Stimulated activated CD4-positive, alpha-beta T cell treated with anti-CD3 and anti-CD28 coated beads, Interleukin-2, amount 100 ng/mL, for 4 hours (primary cell): Measurements from ENCODE around the gene HABP4.

ENCODE experiments used
- DNase-seq: peaks from one replicate; pipeline ENCODE4 v3.0.0-alpha.2; 2020; ENCODE audit warnings: low read depth

The HABP4 gene

GRCh38 chr9:96435345-96435744 is 14.6 kb upstream of the HABP4 start:
- DNase-seq, result no peak

- no peak for DNase-seq
Measured at GRCh38 chr9:96436063-96436455, 13.9 kb upstream of the HABP4 start.

- no peak for DNase-seq
Measured at GRCh38 chr9:96436456-96437126, 13.4 kb upstream of the HABP4 start.

- DNase-seq, result no peak
Measured at GRCh38 chr9:96437454-96437853, 12.5 kb upstream of the HABP4 start.

GRCh38 chr9:96440671-96441199 is 9.2 kb upstream of the HABP4 start:
- DNase-seq, result no peak

- no peak for DNase-seq
Measured at GRCh38 chr9:96441798-96442445, 8.0 kb upstream of the HABP4 start.

- DNase-seq, result no peak
Measured at GRCh38 chr9:96442491-96442890, 7.5 kb upstream of the HABP4 start.

- DNase-seq, result no peak
Measured at GRCh38 chr9:96447406-96447805, 2.6 kb upstream of the HABP4 start.

- DNase-seq, result no peak
Measured at GRCh38 chr9:96448546-96449170, 1.3 kb upstream of the HABP4 start.

- no peak for DNase-seq
Measured at GRCh38 chr9:96449523-96449844, 485 bp upstream of the HABP4 start.

- DNase-seq, result no peak
Measured at GRCh38 chr9:96450613-96451528, 902 bp downstream of the HABP4 start.

- no peak for DNase-seq
Measured at GRCh38 chr9:96453625-96454024, 3.7 kb downstream of the HABP4 start.

- no peak for DNase-seq
Measured at GRCh38 chr9:96457266-96457665, 7.3 kb downstream of the HABP4 start.

GRCh38 chr9:96458226-96458625 is 8.3 kb downstream of the HABP4 start:
- no peak for DNase-seq

GRCh38 chr9:96459268-96460007 is 9.5 kb downstream of the HABP4 start:
- DNase-seq, result no peak

- no peak for DNase-seq
Measured at GRCh38 chr9:96460470-96460869, 10.5 kb downstream of the HABP4 start.

- DNase-seq, result no peak
Measured at GRCh38 chr9:96460882-96461281, 10.9 kb downstream of the HABP4 start.

- DNase-seq, result no peak
Measured at GRCh38 chr9:96461336-96461735, 11.4 kb downstream of the HABP4 start.

GRCh38 chr9:96462541-96462940 is 12.6 kb downstream of the HABP4 start:
- no peak for DNase-seq

GRCh38 chr9:96464426-96464825 is 14.5 kb downstream of the HABP4 start:
- no peak for DNase-seq

- no peak for DNase-seq
Measured at GRCh38 chr9:96467784-96468183, 17.8 kb downstream of the HABP4 start.

GRCh38 chr9:96476013-96476412 is 26.0 kb downstream of the HABP4 start:
- no peak for DNase-seq
